GM23338 (cell line): ENCODE results near the gene ME3. TPM values are rescaled to one million over a fixed set of nuclear protein-coding genes. Genes with fewer than 3 reads are reported as not detected.

Experiments used
- JUNB ChIP-seq: IDR thresholded peaks from one replicate; pipeline ENCODE4 v1.6.1; 2016; ENCODE audit warnings: antibody characterized with exemption; ENCODE audit not compliant: unreplicated experiment
- NANOG ChIP-seq: IDR thresholded peaks from 2 replicates; pipeline ENCODE4 v1.6.1; 2016; ENCODE audit warnings: antibody characterized with exemption, borderline replicate concordance
- POLR2AphosphoS5 ChIP-seq: IDR thresholded peaks from 2 replicates; pipeline ENCODE4 v1.6.1; 2016; ENCODE audit warnings: antibody characterized with exemption, low read depth
- REST ChIP-seq: IDR thresholded peaks from one replicate; pipeline ENCODE4 v1.6.1; 2018; ENCODE audit warnings: antibody characterized with exemption; ENCODE audit not compliant: unreplicated experiment
- ZNF114 ChIP-seq: fragments of 250-450 bp; sonication (Bioruptor Pico); IDR thresholded peaks from 2 replicates; pipeline ENCODE4 v1.5.0; 2020; ENCODE audit warnings: mild to moderate bottlenecking, moderate library complexity
- polyA plus RNA-seq: library from polyadenylated mRNA; unstranded; fragments of >200 nt; fragmentation: Nextera tagmentation; extraction: Ambion mirVana; gene quantifications from 2 replicates; pipeline ENCODE4 v1.2.1, GENCODE V29; 2016
- total RNA-seq: library from RNA; depleted of rRNA; stranded (reverse); fragments of >200 nt; shearing (Covaris generic); gene quantifications from 2 replicates; pipeline ENCODE4 v1.2.3, GENCODE V29; 2014
- TF ChIP-seq, protein P1 (sequence below): fragments of 250-450 bp; sonication (Bioruptor Pico); IDR thresholded peaks from 2 replicates; pipeline ENCODE4 v1.5.0; 2020; ENCODE audit warnings: mild to moderate bottlenecking, moderate library complexity

Gene ME3
- total and polyA plus RNA-seq, 2 experiments from 2014 or later, result 1.3 to 4.0 TPM

DNA sequence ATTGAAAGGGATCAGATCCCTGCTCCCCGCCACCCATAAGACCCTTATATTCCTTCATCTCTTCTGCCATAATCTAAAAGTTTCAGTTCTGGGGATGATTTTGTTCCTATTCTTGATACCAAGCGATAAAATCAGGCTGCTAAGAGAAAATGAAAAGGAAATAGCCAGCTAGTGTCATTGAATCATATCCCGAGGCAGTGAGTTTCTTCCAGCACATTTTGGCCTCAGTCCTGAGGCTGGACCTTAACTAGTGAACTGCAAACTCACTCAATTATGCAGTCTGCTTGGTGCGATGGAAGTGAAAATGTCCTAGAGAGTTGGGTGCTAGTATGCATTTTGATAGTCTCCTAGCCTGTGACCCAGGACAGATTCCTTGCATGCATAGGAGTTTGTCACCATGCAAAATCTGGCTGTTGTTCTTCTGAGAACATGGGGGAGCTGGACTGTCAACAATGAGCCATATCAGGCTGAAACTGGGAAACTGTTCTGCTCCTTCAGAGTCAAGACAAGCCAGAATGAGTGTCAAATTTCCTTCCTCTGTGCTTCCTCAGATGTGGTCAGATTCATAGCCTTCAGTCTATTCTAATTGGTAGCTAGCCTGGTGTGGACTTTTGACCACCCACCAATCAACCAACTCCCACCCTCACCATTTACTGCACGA lies 194.8 kb downstream of the ME3 start (continued):
- TF ChIP-seq REST, result no peak
- TF ChIP-seq NANOG, result no peak
- TF ChIP-seq, protein P1, sequence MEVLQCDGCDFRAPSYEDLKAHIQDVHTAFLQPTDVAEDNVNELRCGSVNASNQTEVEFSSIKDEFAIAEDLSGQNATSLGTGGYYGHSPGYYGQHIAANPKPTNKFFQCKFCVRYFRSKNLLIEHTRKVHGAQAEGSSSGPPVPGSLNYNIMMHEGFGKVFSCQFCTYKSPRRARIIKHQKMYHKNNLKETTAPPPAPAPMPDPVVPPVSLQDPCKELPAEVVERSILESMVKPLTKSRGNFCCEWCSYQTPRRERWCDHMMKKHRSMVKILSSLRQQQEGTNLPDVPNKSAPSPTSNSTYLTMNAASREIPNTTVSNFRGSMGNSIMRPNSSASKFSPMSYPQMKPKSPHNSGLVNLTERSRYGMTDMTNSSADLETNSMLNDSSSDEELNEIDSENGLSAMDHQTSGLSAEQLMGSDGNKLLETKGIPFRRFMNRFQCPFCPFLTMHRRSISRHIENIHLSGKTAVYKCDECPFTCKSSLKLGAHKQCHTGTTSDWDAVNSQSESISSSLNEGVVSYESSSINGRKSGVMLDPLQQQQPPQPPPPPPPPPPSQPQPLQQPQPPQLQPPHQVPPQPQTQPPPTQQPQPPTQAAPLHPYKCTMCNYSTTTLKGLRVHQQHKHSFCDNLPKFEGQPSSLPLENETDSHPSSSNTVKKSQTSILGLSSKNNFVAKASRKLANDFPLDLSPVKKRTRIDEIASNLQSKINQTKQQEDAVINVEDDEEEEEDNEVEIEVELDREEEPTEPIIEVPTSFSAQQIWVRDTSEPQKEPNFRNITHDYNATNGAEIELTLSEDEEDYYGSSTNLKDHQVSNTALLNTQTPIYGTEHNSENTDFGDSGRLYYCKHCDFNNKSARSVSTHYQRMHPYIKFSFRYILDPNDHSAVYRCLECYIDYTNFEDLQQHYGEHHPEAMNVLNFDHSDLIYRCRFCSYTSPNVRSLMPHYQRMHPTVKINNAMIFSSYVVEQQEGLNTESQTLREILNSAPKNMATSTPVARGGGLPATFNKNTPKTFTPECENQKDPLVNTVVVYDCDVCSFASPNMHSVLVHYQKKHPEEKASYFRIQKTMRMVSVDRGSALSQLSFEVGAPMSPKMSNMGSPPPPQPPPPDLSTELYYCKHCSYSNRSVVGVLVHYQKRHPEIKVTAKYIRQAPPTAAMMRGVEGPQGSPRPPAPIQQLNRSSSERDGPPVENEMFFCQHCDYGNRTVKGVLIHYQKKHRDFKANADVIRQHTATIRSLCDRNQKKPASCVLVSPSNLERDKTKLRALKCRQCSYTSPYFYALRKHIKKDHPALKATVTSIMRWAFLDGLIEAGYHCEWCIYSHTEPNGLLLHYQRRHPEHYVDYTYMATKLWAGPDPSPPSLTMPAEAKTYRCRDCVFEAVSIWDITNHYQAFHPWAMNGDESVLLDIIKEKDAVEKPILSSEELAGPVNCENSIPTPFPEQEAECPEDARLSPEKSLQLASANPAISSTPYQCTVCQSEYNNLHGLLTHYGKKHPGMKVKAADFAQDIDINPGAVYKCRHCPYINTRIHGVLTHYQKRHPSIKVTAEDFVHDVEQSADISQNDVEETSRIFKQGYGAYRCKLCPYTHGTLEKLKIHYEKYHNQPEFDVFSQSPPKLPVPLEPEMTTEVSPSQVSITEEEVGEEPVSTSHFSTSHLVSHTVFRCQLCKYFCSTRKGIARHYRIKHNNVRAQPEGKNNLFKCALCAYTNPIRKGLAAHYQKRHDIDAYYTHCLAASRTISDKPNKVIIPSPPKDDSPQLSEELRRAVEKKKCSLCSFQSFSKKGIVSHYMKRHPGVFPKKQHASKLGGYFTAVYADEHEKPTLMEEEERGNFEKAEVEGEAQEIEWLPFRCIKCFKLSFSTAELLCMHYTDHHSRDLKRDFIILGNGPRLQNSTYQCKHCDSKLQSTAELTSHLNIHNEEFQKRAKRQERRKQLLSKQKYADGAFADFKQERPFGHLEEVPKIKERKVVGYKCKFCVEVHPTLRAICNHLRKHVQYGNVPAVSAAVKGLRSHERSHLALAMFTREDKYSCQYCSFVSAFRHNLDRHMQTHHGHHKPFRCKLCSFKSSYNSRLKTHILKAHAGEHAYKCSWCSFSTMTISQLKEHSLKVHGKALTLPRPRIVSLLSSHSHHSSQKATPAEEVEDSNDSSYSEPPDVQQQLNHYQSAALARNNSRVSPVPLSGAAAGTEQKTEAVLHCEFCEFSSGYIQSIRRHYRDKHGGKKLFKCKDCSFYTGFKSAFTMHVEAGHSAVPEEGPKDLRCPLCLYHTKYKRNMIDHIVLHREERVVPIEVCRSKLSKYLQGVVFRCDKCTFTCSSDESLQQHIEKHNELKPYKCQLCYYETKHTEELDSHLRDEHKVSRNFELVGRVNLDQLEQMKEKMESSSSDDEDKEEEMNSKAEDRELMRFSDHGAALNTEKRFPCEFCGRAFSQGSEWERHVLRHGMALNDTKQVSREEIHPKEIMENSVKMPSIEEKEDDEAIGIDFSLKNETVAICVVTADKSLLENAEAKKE, result no peak
- TF ChIP-seq ZNF114 (CRISPR knock-in tag), result no peak
- no peak for TF ChIP-seq POLR2AphosphoS5
- no peak for TF ChIP-seq JUNB
